Dermis blood vessel endothelial cell (primary cell): Measurements from ENCODE around the gene ZNF618. TPM values are rescaled to one million over a fixed set of nuclear protein-coding genes. Genes with fewer than 3 reads are reported as not detected.

Experiments
- DNase-seq: peaks from one replicate; pipeline ENCODE4 v3.0.0; 2010
- total RNA-seq: library from RNA; depleted of rRNA; stranded (reverse); fragments of >200 nt; gene quantifications from 2 replicates; pipeline ENCODE4 v1.2.3, GENCODE V29; 2014

Gene ZNF618
- total RNA-seq, 1 donor from 2014 or later, result 11.7 TPM

DNA sequence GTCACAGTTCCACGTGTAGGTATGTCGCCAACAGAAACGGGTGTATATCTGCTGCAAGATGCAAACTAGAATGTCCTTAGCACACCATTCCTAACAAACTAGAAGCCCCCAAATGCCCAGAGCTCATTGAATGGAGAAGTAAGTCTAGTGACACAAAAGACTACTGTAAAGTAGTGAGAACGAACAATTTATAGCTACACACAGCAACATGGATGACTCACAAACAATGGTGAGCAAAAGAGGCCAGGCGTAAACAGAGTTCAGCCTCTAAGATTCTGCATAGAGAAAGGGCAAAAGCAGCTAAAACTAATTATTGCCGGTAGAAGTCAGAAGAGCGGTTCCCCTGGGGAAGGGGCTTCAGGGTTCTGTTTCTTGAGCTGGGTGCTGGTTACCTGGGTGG lies 127.2 kb downstream of the ZNF618 start:
- peak; percentile 40 for DNase-seq

DNA sequence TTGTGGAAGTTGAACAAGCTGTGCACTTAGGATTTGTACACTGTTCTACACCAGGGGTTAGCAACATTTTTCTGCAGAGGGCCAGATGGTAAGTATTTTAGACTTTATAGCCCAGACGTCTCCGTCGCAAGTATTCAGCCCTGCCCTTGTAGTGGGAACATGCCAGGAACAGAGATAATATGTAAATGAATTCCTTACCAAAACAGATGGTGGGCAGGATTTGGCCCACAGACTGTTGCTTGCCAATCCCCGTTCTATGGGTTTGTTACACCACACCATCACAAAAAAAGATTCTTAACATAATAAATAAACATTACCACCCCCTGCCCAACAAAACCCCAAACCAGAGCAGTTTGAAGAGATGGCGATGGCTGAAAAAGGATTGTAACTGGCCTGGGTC lies 127.6 kb downstream of the ZNF618 start:
- DNase-seq, result peak; percentile 27

DNA sequence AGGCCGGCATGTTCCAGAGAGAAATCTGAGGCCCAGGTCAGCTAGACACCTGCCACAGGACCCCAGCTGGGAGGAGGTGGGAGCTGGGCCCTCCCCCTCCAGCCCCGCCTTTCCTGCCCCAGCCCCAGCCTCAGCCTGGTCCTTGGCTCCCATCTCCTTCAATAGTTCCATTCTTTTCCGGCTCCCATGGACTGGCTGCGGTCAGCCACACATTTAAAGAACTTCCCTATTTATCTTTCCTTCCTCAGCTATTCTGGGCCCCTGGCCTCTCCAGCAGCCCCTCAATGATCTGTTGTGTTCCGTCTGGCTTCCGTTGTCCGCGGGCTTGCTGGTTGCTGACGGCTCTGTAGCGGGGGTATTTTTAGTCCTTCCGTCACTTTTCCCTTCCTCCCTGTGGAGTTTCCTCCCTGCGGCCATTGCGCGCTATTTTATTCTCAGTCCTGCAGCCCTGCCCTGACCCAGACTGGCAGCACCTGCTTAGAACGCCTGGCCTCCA lies 128.2 kb downstream of the ZNF618 start:
- DNase-seq, result peak; percentile 70

DNA sequence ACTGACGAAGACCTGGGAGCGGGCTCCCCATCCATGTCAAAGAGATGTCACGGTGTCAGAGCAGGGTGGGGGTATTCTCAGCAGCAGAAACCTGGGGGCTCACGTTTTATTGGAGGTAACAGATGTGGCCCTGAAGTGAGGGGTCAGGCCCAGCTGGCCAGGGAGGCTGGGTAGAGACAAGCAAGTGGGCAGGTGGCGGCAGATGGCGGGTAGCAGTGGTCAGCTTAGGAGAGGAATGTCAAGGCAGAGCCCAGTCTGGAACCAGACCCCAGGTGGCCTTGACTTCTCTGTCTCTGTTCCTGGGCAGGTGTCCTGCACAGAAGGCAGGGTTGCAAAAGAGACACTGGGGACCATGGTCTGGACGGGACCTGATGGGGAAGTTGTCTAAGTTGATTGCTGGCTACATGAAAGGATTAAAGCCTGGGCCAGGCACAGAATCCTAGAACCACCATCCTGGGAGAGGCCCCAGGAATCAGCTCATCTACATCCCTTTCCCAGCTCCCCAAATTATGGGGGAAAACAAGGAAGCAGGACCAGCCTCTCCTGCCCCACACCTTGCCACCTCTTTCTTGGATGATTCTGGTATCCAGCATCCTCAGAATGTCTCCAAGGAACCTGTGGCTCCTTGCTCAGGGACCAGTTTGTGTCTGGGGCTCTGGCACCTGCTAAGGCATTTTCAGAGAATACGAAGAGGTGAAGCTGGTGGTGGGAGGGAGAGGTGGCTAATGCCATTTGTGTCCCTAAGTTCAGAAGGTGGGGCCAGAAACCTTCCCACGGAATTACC lies 129.5 kb downstream of the ZNF618 start:
- DNase-seq, result no peak

DNA sequence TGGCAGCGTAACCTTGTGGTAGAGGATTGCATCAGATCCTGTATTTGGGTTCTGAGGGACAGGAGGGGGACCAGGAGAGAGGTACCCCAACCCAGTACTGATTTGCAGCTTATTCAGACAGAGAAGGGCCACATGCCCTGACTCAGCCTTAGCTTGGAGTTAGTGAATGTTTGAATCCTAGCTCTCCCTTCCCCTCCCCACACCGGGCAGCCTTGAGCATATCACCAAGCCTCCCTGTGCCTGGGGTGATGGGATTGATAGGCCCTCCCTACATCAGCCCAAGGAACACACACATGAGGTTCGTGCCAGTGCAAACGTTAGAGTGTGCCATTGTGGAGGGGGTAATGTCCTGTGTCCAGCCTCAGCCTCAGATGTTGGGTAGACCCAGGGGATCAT lies 130.0 kb downstream of the ZNF618 start:
- DNase-seq, result no peak

DNA sequence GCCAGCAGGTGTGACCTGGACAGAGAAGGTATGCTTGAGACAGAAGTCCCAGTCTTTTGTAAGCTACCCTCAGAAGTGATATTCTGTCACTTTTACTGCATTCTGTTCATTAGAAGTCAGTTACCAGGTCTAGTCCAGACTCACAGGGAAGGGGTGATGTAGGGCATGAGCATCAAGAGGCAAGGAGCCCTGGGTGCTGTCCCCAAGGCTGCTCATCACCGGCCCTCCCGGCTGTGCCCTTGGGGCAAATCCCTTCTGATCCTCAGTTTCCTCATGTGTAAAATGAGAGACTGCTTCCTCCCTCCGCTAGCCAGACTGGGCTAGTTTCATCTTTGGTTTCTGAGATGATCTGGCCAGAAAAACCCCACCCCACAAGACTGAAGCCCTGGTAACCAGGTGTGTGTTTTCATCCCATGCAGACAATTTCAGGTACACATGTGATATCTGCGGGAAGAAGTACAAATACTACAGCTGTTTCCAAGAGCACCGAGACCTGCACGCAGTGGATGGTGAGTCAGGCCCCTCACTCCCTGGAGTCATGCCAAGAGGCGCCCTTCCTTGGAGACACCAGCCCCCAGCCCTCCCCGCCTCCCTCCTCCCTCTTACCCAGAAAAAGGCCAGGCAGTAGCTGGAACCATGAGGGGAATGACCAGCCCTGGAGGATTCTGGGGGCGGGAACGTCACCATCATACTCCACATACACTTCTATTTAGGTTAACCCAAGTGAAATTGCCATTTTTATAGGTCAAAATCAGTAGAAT lies 131.0 kb downstream of the ZNF618 start:
- no peak for DNase-seq

DNA sequence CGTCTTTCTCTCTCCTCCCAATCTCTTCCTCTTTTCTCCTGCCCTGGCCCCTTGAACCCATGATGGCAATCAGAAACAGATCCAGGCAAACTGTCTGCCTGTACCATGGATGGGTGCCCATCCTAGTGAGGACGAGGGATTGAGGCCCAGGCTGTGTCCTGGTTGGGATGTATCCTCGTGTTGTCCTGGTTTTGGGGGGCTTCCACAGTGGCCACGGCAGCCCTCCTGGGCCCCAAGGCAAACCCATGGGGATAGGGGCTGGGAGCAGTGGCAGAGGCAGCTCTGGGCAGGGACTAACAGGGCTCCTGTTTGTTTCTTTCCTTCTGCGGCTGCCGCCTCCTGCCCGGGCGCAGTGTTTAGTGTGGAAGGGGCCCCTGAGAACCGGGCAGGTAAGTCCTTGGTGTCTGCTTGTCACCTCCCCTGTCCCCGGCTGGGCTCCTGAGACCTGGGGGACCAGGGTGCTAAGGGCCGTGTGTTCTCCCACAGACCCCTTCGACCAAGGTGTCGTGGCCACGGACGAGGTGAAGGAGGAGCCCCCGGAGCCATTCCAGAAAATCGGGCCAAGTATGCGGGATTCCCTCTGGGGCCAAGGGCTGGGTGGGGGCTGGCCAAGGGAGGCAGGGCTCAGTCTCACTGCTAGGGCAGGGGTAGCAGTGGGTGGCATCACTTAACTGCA lies 132.0 kb downstream of the ZNF618 start:
- DNase-seq, result no peak

DNA sequence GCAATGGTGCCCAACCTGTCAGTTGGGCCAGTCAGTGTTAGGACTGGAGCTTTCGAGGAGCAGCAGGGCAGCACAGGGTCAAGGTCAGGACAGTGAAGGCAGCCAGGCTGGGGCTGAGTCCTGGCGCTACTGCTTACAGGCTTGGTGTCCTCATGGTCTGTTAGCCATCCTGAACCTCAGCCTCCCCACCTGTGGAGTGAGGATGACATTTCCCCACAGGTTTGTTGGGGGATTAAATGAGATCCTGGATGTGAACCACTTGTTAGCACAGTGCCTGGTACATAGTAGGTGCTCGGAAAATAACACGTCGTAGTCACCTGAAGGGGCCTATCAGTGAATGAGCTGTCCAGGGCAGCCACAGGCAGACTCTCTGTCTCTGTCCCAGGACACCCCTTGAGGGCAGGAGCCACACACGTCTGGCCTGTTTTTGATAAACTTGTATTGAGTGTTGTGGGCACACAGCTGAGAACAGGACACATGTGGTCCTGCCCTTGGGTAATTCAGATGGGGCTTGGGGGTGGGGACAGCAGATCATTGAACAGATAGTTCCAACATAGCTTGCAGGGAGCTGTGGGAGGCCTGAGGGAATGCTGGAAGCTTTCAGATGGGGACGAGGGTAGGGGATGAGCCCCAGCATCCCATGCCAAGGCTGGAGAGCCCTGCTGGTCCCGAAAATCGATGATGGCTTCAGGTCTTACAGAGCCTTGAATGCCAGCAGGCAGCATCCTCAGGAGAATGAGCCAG lies 132.7 kb downstream of the ZNF618 start:
- no peak for DNase-seq

DNA sequence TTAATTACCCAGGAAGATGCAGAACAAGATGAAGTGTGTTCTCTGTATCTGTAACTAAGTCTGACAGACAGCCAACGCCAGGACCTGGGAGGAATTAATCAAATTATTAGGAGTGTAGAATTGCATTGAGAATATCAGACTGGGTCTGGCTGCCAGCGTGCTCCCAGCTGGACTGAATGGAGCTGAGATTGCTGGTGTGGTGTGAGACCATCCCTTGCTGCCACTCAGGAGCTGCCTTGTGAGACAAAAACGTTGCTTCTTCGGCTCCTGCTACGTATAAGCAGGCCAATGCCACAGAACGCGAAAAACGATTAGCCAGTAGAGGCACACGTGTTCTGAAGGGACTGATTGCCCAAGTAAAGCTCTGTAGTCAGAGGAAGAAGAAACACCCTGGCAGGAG lies 135.2 kb downstream of the ZNF618 start:
- no peak for DNase-seq

DNA sequence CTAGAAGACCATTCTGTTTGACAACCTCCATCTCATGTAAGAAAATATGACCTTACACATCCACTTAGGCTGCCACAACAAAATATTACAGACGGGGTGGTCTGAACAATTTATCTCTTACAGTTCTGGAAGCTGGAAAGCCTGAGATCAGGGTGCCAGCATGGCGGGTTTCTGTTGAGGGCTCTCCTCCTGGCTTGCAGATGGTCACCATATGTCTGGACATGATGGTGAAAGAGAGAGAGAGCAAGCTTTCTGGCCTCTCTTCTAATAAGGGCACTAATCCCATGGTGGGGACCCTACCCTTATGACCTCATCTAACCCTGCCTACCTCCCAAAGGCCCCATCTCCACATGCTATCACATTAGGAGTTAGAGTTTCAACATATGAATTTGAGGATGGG lies 136.0 kb downstream of the ZNF618 start:
- DNase-seq, result no peak

DNA sequence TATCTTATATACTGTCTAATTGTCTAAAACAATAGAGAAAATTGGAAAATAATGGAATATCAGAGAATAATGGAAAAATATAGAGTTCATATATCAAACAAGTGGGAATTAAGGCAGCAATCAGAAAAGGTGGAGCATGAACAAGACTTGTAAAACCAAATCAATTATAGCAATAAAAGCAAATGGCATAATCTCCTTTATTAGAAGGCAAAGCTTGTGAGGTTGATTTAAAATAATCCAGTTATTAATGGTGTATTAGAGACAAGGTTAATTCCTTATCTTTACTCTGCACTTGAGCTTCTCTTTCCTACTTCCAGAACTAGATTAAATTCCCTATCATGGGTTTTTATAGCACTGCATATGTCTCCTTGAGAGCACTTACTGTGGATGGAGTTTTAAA lies 137.9 kb downstream of the ZNF618 start:
- no peak for DNase-seq

DNA sequence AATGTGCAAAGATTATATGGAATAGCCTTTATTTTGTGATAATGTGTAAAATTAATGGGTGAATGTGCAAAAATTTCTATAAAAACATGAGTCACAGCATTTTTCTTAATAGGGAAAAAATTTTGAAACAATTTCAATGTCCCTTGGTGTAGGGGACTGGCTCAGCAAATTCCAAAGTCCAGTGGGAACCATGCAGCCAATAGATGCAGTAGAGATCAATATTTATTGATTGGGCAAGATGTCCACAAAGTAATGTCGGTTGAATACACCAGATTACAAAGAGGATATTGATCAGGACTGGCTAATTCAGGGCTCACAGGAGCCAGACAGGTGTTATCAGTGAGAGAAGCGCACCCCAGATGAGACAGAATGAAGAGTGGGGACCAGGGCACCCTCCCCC lies 139.5 kb downstream of the ZNF618 start:
- DNase-seq, result no peak

DNA sequence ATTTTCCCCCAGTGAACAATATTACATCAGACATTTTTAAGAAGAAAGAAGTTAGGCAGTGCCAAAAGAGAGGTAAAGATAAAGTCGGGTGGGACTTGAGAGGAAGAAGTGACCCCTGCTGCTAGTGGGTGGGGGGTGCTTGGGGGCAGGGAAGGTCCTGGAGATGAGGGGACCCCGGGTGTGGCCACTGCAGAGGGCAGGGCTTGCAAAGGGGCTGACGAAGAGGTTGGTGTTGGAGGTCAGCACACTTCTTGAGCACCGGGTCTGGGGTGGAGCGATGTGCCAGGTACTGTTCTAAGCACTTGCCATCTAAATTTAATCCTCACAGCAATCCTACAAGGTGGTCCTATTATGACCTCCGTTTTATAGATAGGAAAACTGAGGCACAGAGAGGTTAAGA lies 140.0 kb downstream of the ZNF618 start:
- DNase-seq, result no peak

DNA sequence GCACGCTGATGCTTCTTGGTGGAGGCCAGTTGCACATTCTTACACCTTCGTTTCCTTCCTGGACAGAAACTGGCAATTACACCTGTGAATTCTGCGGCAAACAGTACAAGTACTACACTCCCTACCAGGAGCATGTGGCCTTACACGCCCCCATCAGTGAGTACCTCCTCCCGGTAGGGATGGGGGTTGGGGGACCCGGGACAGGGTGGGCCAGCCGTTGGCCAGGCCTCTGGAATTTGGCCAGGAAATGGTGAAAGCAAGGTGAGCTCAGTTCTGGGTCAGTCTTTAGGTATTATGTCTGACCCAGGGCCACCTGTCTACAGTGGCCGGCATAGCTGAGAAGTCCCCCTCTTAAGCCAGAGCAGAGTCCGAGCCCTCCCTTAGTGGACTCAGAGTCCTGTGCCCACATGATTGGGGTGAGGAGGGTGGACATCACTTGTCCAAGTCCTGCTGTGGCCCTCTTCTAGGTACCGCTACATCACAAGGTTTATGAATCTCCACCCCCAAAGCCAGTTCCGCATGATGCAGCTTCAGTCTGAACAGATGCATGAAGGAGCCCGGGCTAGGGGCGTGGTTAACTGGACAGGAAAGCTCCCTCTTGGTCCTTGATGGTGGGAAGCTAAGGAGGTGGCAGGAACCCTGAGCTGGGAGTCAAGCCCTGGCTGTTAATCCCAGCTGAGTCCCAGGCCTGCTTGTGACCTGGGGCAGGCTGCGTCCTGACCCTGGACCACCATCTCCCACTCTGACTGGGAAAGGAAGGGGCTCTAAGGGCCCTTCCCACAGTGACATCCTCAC lies 140.7 kb downstream of the ZNF618 start:
- no peak for DNase-seq

DNA sequence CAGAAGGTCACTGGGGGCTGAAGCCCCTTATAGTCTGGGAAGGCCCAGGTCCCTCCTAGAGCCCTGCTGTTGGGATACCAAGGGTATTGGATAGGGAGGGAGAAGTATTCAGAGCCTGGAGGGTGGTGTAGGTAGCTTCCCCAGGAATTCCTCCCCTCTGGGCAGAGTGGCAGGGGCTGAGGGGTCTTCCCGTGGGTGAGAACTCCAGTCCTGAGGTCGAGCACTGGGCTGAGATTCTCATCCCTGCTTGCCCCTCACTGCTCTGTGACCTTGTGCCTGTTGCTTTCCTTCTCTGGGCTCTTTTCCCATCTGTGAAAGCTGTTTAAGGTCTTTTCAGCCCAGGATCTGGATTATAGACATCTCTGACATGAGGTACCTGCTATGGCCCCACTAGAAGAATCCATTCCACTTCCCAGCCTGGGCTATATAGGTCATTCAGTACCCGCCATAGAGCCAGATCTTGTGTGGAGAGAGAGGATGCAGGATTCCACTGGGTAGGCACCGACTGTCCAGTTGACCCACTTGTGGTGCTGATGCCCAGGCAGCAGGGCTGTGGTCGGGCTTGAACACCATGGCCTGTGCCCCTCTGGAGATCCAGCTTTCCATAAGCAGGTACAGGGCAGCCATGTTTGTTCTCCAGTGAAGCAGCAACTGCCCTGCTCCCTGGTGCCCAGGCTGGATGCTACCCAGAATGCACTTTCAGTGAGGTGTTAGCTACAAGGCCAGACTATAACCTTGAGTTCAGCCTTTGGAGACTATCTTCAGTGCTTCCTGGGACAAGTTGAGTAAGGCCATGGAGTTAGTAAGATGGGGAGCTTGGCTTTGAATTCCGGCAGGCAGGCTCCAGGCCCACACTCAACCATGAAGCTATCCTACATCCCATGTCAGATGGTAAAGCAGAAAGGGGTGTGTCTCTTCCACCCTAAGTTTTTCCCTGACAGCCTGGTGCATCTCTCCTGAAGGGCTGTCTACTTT lies 141.9 kb downstream of the ZNF618 start:
- no peak for DNase-seq

DNA sequence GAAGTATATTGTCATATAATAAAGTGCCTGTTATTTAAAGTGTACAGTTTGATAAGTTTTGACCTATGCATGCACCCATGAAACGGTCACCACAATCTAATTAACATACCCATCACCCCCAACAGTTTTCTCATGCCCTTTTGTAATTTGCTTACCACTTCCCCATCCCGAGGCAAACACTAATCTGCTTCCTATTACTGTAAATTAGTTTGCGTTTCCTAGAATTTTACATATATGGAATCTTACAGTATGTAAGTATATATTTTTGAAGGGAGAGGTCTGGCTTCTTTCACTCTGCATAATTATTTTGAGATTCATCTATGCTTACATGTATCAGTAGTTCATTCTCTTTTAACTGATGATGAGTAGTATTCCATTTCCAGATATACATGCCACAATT lies 145.5 kb downstream of the ZNF618 start:
- no peak for DNase-seq

DNA sequence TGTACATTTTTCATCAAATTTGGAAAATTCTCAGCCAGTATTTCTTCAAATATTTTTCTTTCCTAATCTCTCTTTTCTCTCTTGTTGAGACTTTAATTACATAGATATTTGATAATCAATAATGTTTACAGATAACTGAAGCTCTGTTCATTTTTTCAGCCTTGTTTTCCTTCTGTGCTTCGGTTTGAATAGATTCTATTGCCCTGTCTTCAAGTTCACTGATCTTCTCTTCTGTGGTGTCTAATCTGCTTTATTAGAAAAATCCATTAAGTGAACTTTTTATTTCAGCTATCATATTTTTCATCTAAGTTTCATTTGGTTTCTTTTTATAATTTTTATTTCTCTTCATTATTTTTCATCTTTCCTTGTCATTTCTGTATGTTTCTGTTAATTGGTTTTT lies 147.9 kb downstream of the ZNF618 start:
- no peak for DNase-seq

DNA sequence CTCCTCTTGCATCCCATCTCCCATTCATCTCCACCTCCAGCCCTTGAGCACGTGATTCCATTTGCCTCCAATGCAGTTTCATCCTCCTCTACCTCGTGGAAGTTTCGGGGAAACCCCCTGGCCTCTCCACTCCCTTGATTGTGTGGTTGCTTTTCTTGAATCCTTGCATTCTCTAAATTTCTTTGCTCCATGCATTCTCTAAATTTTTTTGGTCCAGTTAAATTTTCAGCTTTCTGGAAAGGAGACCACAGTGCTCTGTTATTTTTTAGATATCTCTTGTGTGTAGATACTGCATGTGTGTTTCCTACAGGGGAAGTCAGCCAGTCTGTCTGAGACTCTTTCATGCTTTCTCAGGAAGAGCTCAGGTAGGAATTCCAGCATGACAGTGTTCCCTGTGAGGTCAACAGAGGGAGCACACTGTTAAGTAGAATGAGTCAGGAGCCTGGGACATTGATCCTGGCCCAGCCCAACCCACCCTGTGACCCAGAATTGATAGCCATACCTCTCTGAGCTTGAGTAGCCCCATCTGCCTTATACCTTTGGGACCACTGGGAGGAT lies 149.2 kb downstream of the ZNF618 start:
- DNase-seq, result no peak

DNA sequence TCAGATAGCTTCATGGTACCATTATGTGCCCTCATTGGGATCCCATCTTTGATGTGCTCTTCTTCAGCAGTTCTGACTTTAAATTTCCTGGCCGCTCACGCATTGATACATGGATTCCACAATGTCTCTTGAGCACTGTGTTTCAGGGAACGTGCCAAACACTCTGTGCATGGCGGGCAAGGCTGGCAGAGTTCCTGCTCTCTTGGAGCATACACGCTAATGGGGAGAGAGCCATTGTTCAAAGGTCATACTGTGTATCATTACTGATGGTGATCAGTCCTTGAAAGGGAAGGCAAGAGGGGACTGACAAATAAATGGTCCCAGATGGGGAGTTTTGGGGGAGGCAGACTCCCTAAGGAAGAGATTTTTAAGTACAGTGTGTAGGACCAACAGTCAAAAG lies 149.7 kb downstream of the ZNF618 start:
- DNase-seq, result no peak

DNA sequence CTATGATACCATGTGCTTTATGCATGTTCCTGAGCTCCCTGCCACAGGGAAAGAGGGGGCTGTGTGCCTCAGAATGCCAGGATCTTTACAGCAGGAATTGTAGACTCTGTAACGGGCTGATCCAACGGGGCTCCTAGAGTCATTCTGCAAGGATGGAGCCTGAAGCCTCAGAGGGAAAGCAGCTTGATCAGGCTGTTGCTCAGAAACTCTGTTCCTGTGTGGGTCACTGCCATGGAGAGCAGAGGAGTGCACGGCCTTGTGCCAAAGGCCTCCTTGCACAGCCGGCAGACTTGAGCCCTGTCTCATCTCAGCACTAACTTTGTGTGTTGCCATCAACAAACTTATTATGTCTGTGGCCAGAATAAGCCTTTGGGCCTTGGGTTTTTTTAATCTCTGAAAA lies 150.2 kb downstream of the ZNF618 start:
- no peak for DNase-seq
